HFFc6 (cell line): Measurements from ENCODE around the gene ZIC1. TPM values are rescaled to one million over a fixed set of nuclear protein-coding genes. Genes with fewer than 3 reads are reported as not detected.

Experiments
- DNase-seq: peaks from one replicate; pipeline ENCODE4 v3.0.0-alpha.2; 2018
- H3K27ac Mint-ChIP-seq: 2 replicates; pipeline ENCODE4 v1.8.0; 2020; ENCODE audit warnings: mild to moderate bottlenecking, mixed read lengths
- H3K27me3 Mint-ChIP-seq: 2 replicates; pipeline ENCODE4 v1.8.0; 2021; ENCODE audit warnings: mild to moderate bottlenecking, moderate library complexity, mixed read lengths; ENCODE audit not compliant: insufficient read depth
- H3K36me3 Mint-ChIP-seq: 2 replicates; pipeline ENCODE4 v1.8.0; 2021; ENCODE audit warnings: low read depth, mixed read lengths
- H3K4me1 Mint-ChIP-seq: 2 replicates; pipeline ENCODE4 v1.8.0; 2020; ENCODE audit warnings: low read depth, mixed read lengths
- H3K4me3 Mint-ChIP-seq: 2 replicates; pipeline ENCODE4 v1.8.0; 2020; ENCODE audit warnings: mild to moderate bottlenecking, moderate library complexity, mixed read lengths
- H3K9me3 Mint-ChIP-seq: 2 replicates; pipeline ENCODE4 v1.8.0; 2020; ENCODE audit warnings: mild to moderate bottlenecking, mixed read lengths
- total RNA-seq, 6 experiments: library from RNA; stranded (reverse); fragmentation: NEBNext Ultra II Directional; extraction: Animal tissue kit (Norgen Biotek cat#: 25700); gene quantifications; 2 replicates in 1 of 6; 3 replicates in 5 of 6; pipeline ENCODE4 v1.2.3, GENCODE V29; 2021
- TF ChIP-seq, protein P1 (sequence below): fragments of 200-600 bp; sonication (generic); IDR thresholded peaks from 2 replicates; pipeline ENCODE4 v1.5.0; 2021; ENCODE audit warnings: antibody characterized with exemption, mild to moderate bottlenecking

Gene ZIC1
- total RNA-seq, 6 experiments from 2014 or later = 0.43 to 1.0 (median 0.57) TPM

DNA sequence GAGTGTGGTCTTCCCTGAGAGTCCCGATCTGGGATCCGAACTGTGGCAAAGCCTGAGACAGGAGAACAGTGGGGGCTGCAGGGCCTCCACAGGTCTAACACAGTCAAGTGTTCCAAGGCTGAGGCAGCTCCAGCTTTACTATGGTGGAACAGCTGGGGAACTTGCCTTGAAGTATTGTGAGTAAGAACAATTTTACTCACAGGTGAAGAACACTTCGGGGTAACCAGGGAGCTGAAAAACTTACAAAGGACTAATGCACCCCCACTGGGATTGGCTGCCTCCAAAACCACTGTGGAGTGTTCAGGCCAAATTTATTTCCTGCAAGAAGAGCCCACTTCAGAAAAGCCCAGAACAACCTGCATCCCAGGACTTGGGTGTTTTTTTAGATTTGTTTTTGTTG is 28.2 kb upstream of the ZIC1 start:
- DNase-seq = no peak
- no peak overlapping the region for H3K27ac Mint-ChIP-seq
- H3K4me1 Mint-ChIP-seq = peaks cover 16% of the 10 kb centered on the region
- no peak overlapping the region for H3K4me3 Mint-ChIP-seq
- H3K36me3 Mint-ChIP-seq = no peaks in the 10 kb centered on the region
- H3K27me3 Mint-ChIP-seq = peaks cover 69% of the 10 kb centered on the region
- no peaks in the 10 kb centered on the region for H3K9me3 Mint-ChIP-seq
- TF ChIP-seq, protein P1, sequence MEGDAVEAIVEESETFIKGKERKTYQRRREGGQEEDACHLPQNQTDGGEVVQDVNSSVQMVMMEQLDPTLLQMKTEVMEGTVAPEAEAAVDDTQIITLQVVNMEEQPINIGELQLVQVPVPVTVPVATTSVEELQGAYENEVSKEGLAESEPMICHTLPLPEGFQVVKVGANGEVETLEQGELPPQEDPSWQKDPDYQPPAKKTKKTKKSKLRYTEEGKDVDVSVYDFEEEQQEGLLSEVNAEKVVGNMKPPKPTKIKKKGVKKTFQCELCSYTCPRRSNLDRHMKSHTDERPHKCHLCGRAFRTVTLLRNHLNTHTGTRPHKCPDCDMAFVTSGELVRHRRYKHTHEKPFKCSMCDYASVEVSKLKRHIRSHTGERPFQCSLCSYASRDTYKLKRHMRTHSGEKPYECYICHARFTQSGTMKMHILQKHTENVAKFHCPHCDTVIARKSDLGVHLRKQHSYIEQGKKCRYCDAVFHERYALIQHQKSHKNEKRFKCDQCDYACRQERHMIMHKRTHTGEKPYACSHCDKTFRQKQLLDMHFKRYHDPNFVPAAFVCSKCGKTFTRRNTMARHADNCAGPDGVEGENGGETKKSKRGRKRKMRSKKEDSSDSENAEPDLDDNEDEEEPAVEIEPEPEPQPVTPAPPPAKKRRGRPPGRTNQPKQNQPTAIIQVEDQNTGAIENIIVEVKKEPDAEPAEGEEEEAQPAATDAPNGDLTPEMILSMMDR = no peak

DNA sequence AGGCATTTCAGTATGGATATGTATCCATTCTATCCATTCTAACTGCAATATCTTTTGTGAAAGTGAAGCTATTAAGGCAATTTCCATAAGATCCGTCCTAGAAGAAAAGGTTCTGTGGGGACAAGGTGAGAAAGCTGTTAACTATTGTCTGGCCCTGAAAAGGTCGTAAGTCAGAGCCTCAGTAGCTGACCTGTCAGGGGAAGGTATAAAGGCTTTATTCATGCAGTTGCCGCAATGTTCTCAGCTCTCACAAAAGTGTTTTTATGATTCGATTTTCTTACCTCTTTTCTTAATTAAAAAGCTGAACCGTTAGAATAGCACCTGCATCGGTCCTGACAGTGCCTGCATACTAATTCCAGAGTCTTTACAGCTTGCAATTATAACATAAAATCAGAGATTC is 27.6 kb upstream of the ZIC1 start:
- H3K9me3 Mint-ChIP-seq = no peaks in the 10 kb centered on the region
- H3K4me3 Mint-ChIP-seq = no peak overlapping the region
- peaks cover 16% of the 10 kb centered on the region for H3K4me1 Mint-ChIP-seq
- H3K27me3 Mint-ChIP-seq = peaks cover 76% of the 10 kb centered on the region
- H3K36me3 Mint-ChIP-seq = no peaks in the 10 kb centered on the region
- TF ChIP-seq, protein P1 = no peak
- no peak for DNase-seq
- H3K27ac Mint-ChIP-seq = no peak overlapping the region

DNA sequence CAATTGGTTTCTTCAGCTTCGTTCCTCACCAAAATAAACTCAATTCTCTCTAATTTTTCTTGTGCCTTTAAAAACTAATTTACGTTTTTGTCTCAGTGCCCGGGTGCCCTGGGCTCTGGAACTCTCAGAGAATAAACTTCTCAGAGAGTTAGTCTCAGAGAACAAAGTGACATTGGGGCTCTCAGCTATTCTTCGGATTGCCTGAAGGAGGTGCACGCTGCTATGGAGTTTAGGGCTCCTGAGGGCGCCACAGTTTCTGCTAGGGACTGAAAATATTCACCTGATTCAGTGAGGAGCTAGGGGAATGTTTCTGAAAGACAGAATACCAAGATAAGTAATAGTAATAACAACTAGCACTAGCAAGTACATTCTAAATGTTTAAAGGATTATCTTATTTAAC is 25.5 kb upstream of the ZIC1 start:
- Mint-ChIP-seq H3K27ac (no peak overlapping the region), H3K36me3 (peaks cover 7% of the 10 kb centered on the region; the same call in 1 of the 2 replicates), H3K27me3 (peaks cover 83% of the 10 kb centered on the region), H3K4me1 (peaks cover 16% of the 10 kb centered on the region), H3K9me3 (peaks cover 8% of the 10 kb centered on the region; the same call in 1 of the 2 replicates), H3K4me3 (peak overlapping the region; percentile 29; the same call in 1 of the 2 replicates)
- DNase-seq = no peak
- TF ChIP-seq, protein P1 = peak; percentile 65

DNA sequence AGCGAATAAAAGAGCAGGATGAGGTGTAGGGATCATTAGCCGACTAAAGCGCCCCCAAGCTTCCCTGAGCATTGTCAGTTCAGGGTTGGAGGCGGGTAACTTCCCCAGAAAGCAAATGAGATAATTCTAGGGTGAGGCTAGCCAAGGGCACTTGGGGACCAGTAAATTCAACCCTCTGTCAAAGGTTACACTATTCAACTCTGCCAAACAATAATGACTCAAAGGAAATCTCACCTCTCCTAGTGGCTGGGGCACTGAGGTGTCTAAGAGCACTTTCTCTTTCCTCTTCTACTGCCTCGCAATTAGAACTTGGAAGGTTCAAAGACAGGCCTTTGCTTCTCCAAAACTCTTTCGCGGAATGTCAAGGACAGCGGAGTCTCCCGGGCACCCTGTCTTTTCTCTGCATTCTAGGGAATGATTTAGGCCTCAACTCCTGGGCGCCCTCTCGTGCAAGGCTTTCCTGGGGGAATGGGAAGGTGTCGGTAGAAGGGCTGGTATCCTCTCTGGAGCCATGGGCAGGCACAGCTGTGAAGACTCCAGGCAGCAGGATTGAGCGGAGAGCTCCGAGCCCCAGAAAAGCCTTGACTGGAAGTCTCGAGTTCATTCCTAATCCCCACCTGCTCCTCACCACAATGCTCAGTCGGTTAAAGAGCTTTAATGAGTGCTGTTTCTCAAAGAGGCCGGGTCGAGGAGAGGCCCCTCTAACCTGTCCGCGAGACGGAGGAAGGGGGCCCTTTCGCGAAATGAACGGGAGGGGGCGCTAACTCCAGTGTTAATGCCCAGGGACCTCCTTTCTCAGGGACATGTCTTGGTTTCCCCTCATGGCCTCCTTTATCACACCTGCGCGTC is 24.7 kb upstream of the ZIC1 start:
- H3K4me3 Mint-ChIP-seq = peak overlapping the region; percentile 29; the same call in 1 of the 2 replicates
- no peak for DNase-seq
- TF ChIP-seq, protein P1 = peak; percentile 68
- no peak overlapping the region for H3K27ac Mint-ChIP-seq
- H3K27me3 Mint-ChIP-seq = peaks cover 85% of the 10 kb centered on the region
- peaks cover 7% of the 10 kb centered on the region; the same call in 1 of the 2 replicates for H3K36me3 Mint-ChIP-seq
- peaks cover 9% of the 10 kb centered on the region; the same call in 1 of the 2 replicates for H3K9me3 Mint-ChIP-seq
- H3K4me1 Mint-ChIP-seq = peaks cover 16% of the 10 kb centered on the region

DNA sequence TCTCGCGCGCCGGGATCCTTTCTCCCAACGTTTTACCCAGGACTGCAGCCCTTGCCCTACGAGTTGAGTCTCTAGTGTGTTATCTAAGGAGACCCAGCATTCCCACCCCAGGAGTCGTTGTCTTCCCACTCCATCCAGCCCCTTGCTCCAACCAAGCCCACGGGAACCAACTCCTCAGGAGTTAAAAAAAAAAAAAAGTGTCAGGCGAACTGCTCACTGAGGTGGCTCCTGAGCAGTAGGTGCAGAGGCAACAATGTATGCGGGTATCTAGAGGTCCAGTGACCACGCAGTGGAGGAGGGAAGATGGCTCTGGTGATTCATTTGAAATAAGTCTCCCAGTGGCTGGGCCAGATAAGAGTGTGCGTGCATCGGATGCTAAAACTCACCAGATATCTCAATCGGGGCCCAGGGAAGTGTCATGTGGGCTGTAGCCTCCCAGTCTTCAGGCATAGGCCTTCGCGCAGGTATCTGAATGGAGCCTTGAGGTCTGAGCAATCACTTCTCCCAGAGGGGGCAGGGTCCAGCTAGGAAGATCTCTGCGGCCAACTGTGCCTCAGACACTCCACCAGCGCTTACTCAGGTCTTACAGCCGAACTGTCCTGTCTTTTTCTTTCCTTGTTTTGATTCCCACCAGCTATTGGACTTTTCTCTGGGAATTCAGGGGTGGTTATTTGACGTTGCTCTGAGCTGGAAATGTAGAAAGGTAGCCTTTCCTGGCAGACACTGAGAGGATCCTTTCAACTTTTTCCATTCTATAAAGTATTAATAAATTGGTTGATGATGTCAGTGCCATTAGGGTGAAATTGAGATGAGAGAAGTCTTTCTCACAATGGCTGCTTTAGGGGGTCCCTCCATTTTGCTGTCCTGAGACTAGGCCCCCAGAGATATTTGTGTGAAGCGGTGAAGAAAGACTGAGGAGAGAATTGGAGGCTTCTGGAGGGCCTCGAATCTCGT is 23.8 kb upstream of the ZIC1 start:
- Mint-ChIP-seq H3K36me3 (peaks cover 7% of the 10 kb centered on the region; the same call in 1 of the 2 replicates), H3K27ac (no peak overlapping the region), H3K27me3 (peaks cover 85% of the 10 kb centered on the region), H3K4me1 (peaks cover 16% of the 10 kb centered on the region), H3K9me3 (peaks cover 14% of the 10 kb centered on the region), H3K4me3 (no peak overlapping the region; the same call in 1 of the 2 replicates)
- no peak for DNase-seq
- TF ChIP-seq, protein P1 = no peak
